Activated CD8-positive, alpha-beta T cell treated with anti-CD3 and anti-CD28 coated beads for 36 hours (primary cell): ENCODE measurements around the gene MPPED2. TPM values are rescaled to one million over a fixed set of nuclear protein-coding genes. Genes with fewer than 3 reads are reported as not detected.

Experiments
- ATAC-seq: fragments of 200-7000 bp; cut with Tn5 transposase; one replicate; pipeline ENCODE4 v1.10.0; 2021; ENCODE audit warnings: mild to moderate bottlenecking, moderate library complexity
- CTCF ChIA-PET: fragments of 350-600 bp; sonication (Branson Sonifier 250); formaldehyde crosslinking; loops from one replicate; lab custom pipeline; 2021; ENCODE audit warnings: antibody characterized with exemption; lab: Charles Lee
- POLR2A ChIA-PET: fragments of 350-600 bp; sonication (Branson Sonifier 250); formaldehyde crosslinking; loops from one replicate; lab custom pipeline; 2021; ENCODE audit warnings: antibody characterized with exemption; lab: Charles Lee
- DNase-seq: peaks from one replicate; pipeline ENCODE4 v3.0.0-alpha.2; 2020
- H3K27ac Mint-ChIP-seq: one replicate; pipeline ENCODE4 v1.8.0; 2021; ENCODE audit warnings: mild to moderate bottlenecking, mixed read lengths
- H3K27me3 Mint-ChIP-seq: one replicate; pipeline ENCODE4 v1.8.0; 2021; ENCODE audit warnings: mixed read lengths
- H3K36me3 Mint-ChIP-seq: one replicate; pipeline ENCODE4 v1.8.0; 2021; ENCODE audit warnings: low read depth, mixed read lengths
- H3K4me1 Mint-ChIP-seq: one replicate; pipeline ENCODE4 v1.8.0; 2021; ENCODE audit warnings: low read depth, mixed read lengths
- H3K4me3 Mint-ChIP-seq: one replicate; pipeline ENCODE4 v1.8.0; 2021; ENCODE audit warnings: mild to moderate bottlenecking, moderate library complexity, mixed read lengths
- H3K9me3 Mint-ChIP-seq: one replicate; pipeline ENCODE4 v1.8.0; 2021; ENCODE audit warnings: mixed read lengths
- intact Hi-C: fragments of 100-400 bp; cut with micrococcal nuclease; formaldehyde crosslinking; loops from one replicate; pipeline ENCODE4 v1.10.0; 2022
- total RNA-seq, 2 experiments: library from RNA; stranded (reverse); gene quantifications; one replicate each; pipeline ENCODE4 v1.2.3, GENCODE V29; 2021
- TF ChIP-seq, protein P1 (sequence below): fragments of 200-600 bp; IDR thresholded peaks from one replicate; pipeline ENCODE4 v1.8.0; 2022; ENCODE audit warnings: antibody characterized with exemption, mild to moderate bottlenecking

Gene MPPED2
- total RNA-seq, 2 experiments from 2014 or later = 0.63 TPM; not detected in 1

DNA sequence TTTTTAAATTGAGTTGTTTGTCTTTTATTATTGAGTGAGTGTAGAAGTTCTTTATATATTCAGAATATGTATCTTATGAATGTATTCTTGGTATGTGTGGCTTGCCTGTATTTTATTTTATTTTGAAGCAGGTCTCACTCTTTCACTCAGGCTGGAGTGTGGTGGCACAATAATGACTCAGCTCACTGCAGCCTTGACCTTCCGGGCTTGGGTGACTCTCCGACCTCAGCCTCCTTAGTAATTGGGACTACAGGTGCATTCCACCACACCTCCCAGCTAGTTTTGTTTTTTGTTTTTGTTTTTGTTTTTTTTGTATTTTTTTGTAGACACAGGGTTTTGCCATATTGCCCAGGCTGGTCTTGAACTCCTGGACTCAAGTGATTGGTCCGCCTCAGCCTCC, 24.5 kb upstream of the MPPED2 start:
- ChIA-PET CTCF (no interaction called here), POLR2A (no interaction called here)
- Mint-ChIP-seq H3K36me3 (no peaks in the 10 kb centered on the region), H3K27me3 (peaks cover 5% of the 10 kb centered on the region), H3K4me1 (no peaks in the 10 kb centered on the region), H3K27ac (no peak overlapping the region), H3K4me3 (no peak overlapping the region), H3K9me3 (no peaks in the 10 kb centered on the region)
- DNase-seq = no peak
- ATAC-seq = no peak
- TF ChIP-seq, protein P1, sequence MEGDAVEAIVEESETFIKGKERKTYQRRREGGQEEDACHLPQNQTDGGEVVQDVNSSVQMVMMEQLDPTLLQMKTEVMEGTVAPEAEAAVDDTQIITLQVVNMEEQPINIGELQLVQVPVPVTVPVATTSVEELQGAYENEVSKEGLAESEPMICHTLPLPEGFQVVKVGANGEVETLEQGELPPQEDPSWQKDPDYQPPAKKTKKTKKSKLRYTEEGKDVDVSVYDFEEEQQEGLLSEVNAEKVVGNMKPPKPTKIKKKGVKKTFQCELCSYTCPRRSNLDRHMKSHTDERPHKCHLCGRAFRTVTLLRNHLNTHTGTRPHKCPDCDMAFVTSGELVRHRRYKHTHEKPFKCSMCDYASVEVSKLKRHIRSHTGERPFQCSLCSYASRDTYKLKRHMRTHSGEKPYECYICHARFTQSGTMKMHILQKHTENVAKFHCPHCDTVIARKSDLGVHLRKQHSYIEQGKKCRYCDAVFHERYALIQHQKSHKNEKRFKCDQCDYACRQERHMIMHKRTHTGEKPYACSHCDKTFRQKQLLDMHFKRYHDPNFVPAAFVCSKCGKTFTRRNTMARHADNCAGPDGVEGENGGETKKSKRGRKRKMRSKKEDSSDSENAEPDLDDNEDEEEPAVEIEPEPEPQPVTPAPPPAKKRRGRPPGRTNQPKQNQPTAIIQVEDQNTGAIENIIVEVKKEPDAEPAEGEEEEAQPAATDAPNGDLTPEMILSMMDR = no peak
- intact Hi-C loops = no loop called here

DNA sequence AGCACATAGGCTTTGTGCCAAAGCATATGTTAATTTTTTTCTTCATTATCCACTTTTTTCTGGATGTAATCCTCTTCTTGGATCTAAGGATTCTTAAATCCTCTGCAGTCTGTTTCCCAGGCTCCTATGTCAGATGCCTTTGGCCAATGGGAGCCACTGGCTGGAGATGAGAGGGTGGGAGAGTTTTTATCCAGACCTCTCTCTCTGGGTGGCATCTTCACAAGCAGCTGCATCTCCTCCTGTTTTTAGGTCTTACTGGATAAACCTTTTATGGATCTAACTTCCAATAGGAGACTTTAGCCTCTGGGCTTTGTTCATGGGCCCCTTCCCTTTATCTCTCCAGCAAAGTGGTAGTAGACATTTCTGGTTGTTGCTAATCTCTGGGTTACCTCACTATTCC, 22.4 kb upstream of the MPPED2 start:
- ChIA-PET CTCF (no interaction called here), POLR2A (no interaction called here)
- intact Hi-C loops = no loop called here
- peaks cover 2% of the 10 kb centered on the region for H3K27me3 Mint-ChIP-seq
- H3K4me3 Mint-ChIP-seq = no peak overlapping the region
- H3K4me1 Mint-ChIP-seq = no peaks in the 10 kb centered on the region
- TF ChIP-seq, protein P1 = no peak
- H3K27ac Mint-ChIP-seq = no peak overlapping the region
- ATAC-seq (no peak), DNase-seq (no peak)
- no peaks in the 10 kb centered on the region for H3K9me3 Mint-ChIP-seq
- H3K36me3 Mint-ChIP-seq = no peaks in the 10 kb centered on the region

DNA sequence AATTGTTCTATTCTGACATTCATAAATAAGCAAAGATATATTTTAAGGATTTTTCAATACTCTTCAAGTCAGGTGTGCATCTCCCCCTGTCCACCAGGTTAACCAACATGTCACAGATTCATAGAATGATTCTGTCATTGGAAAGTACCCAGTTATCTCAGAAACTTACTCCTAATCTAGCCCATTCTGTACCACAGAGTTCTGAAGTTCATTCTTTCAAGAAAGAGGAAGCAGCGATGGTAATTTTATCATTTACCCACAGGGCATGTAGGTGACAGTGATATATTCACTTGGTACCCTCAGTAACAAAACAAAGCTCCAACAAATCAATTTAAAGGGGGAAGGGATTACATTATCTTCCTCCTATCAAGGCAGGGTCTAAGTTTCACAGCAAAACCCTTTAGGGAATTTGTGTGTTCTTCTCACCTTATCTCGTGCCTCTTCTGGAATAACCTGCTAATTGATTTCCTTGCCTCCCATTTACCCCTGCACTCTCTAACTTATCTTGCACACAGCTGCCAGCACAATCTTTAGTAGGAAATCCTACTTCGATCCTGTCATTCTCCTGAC, 19.0 kb upstream of the MPPED2 start:
- intact Hi-C loops = no loop called here
- DNase-seq = no peak
- H3K4me1 Mint-ChIP-seq = no peaks in the 10 kb centered on the region
- H3K36me3 Mint-ChIP-seq = no peaks in the 10 kb centered on the region
- no peak overlapping the region for H3K4me3 Mint-ChIP-seq
- ATAC-seq = no peak
- H3K9me3 Mint-ChIP-seq = peaks cover 5% of the 10 kb centered on the region
- no peak overlapping the region for H3K27ac Mint-ChIP-seq
- CTCF ChIA-PET = no interaction called here
- peaks cover 1% of the 10 kb centered on the region for H3K27me3 Mint-ChIP-seq
- POLR2A ChIA-PET = no interaction called here
- TF ChIP-seq, protein P1 = no peak

DNA sequence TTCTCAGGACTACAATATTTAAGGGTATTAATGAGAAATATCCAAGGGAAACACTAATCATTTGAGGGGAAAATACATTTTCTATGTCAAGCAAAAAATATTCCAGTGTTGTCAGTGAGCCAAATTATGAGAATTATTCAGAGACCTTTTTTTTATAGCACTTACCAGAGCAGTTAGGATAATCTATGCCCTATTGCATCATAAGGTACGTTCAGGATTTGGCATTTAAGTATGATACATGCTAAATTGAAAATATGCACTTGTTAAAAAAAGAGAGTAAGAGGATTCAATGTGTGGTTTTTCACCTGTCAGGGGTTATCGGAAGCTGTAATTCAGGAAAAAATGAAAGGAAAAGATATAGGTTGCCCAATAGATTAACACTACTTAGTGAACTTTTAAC, 17.2 kb upstream of the MPPED2 start:
- TF ChIP-seq, protein P1 = no peak
- no peak for ATAC-seq

DNA sequence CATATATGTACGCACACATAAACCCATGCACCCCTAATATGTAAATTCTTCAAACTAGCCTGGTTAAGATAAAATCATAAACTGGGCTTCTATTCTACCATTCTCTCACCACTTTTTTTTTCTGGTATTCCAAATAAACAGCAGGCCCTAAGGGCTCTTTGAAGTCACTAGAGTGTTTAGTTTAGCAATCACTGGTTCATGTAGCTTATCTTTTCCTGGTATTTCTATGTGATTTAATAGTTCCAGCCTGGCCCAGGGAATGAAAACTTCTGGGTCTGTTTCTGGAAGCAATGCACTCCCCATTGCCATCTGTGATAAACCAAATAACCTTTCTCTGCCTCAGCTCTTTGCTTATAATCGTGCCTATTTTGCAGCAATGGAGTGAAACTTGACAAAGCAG, 10.7 kb upstream of the MPPED2 start:
- CTCF ChIA-PET = interaction anchor here (1.0 kb wide), 1 partner anchor 32 kb away, joined by 3 read pairs; no protein-coding TSS in a partner anchor
- Mint-ChIP-seq H3K27me3 (peaks cover 4% of the 10 kb centered on the region), H3K36me3 (no peaks in the 10 kb centered on the region), H3K9me3 (peaks cover 5% of the 10 kb centered on the region), H3K4me3 (no peak overlapping the region), H3K27ac (no peak overlapping the region), H3K4me1 (no peaks in the 10 kb centered on the region)
- DNase-seq = no peak
- no peak for ATAC-seq
- TF ChIP-seq, protein P1 = no peak
- POLR2A ChIA-PET = no interaction called here
- intact Hi-C loops = no loop called here

More for the DNA sequence above, 17.2 kb upstream of the MPPED2 start:
- CTCF ChIA-PET = no interaction called here
- peaks cover 2% of the 10 kb centered on the region for H3K27me3 Mint-ChIP-seq
- no peaks in the 10 kb centered on the region for H3K36me3 Mint-ChIP-seq
- H3K27ac Mint-ChIP-seq = no peak overlapping the region
- no peak for DNase-seq
- H3K4me3 Mint-ChIP-seq = no peak overlapping the region
- POLR2A ChIA-PET = no interaction called here
- no peaks in the 10 kb centered on the region for H3K4me1 Mint-ChIP-seq
- peaks cover 5% of the 10 kb centered on the region for H3K9me3 Mint-ChIP-seq
- intact Hi-C loops = no loop called here
